PC-3 (cell line): ENCODE measurements around the gene PHAF1.

ENCODE experiments used
- EZH2 ChIP-seq: fragments of 300-600 bp; sonication (generic); IDR thresholded peaks from one replicate; pipeline ENCODE4 v1.6.1; 2017; ENCODE audit warnings: antibody characterized with exemption, mild to moderate bottlenecking, low read length; ENCODE audit not compliant: unreplicated experiment
- TF ChIP-seq, protein P1 (sequence below): fragments of 300-600 bp; sonication (generic); conservative IDR thresholded peaks from 2 replicates; pipeline ENCODE4 v1.5.1; 2017; ENCODE audit warnings: antibody characterized with exemption, low read depth, mild to moderate bottlenecking, low read length

DNA sequence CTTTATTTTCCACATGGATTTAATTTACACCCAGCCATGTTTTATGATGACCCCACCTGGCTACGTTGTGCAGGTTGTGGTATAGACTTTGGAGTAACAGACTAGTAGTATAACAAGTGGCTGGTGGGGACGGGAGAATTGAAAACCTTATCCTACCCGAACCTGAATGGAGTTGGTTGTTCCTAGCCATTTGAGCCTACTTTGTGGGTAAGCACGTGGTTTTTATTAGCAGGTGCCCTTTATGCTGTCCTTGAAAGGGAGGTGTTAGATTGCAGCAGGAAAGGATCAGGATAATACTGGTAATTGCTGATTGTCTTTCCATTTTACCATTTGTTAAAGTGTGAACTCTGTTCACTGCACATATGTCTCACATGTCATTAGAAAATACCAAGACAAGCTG, 31.9 kb upstream of the PHAF1 start:
- TF ChIP-seq, protein P1, sequence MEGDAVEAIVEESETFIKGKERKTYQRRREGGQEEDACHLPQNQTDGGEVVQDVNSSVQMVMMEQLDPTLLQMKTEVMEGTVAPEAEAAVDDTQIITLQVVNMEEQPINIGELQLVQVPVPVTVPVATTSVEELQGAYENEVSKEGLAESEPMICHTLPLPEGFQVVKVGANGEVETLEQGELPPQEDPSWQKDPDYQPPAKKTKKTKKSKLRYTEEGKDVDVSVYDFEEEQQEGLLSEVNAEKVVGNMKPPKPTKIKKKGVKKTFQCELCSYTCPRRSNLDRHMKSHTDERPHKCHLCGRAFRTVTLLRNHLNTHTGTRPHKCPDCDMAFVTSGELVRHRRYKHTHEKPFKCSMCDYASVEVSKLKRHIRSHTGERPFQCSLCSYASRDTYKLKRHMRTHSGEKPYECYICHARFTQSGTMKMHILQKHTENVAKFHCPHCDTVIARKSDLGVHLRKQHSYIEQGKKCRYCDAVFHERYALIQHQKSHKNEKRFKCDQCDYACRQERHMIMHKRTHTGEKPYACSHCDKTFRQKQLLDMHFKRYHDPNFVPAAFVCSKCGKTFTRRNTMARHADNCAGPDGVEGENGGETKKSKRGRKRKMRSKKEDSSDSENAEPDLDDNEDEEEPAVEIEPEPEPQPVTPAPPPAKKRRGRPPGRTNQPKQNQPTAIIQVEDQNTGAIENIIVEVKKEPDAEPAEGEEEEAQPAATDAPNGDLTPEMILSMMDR: no peak
- no peak for TF ChIP-seq EZH2
